22Rv1 (cell line): Measurements from ENCODE around the gene TLL2.

Source experiments
- CTCF ChIP-seq: fragments of 450-650 bp; IDR thresholded peaks from 2 replicates; pipeline ENCODE4 v1.5.1; 2017; ENCODE audit warnings: mild to moderate bottlenecking
- ZFX ChIP-seq: fragments of 450-650 bp; IDR thresholded peaks from 2 replicates; pipeline ENCODE4 v1.6.1; 2017; ENCODE audit warnings: antibody characterized with exemption, borderline replicate concordance

GRCh38 chr10:96513305-96513697 lies 425 bp downstream of the TLL2 start:
- TF ChIP-seq CTCF (no peak), ZFX (no peak)
